NCI-H1417 (cell line): ENCODE results near the gene LINGO1.

Source experiments
- DNase-seq, 3 experiments: peaks; one replicate each; lab custom pipeline; 2025; lab: John Stamatoyannopoulos, UW

Gene LINGO1

GRCh38 chr15:77617476-77618230 is 15.1 kb downstream of the LINGO1 start:
- DNase-seq = peak in 1 of 3 experiments; percentile 49

DNA sequence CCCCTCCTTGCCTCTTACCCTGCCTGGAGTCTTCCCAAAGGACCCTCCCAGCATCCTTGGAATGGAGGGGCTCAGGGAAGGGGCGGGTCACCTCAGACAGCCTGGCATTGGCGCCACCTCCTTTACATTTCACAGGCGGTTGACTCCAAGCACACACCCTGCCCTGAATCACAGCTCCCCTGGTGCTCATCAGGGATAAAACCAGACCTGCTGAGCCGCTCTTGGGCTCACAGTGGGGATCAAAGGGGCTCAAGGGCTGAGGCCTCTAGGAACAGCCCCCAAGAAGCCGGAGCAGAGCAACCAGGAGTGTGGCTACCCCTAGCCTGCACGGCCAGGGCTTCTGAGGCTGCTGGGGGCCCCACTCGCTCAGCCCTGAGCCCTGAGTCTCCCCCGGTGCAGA is 16.6 kb downstream of the LINGO1 start:
- DNase-seq = no peak

- DNase-seq = no peak
These were observed 17.2 kb downstream of the LINGO1 start for GRCh38 chr15:77615472-77615871.

DNA sequence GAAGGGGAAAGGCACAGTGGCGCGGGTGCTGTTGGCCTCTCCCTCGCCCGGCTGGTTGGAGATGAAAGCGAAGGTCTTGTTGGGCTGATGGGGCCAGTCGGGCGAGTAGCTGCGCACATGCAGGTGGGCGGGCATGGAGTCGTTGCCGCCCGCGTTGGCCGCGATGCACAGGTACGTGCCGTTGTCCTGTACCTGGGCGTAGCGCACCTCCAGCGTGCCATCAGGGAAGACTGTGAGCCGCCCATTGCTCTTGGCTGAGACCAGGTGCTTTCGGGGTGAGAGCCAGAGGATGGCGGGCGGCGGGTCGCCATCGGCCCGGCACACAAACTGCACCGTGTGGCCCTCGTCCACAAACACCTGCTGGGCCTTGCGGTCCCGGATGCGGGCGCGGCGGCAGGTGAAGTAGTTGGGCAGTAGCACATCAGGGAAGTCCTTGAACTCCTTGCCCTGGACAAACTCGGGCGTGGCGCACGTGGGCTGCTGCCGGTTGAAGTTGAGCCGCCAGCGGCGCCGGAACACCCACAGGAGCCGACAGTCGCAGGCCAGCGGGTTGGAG is 18.4 kb downstream of the LINGO1 start:
- DNase-seq = no peak

DNA sequence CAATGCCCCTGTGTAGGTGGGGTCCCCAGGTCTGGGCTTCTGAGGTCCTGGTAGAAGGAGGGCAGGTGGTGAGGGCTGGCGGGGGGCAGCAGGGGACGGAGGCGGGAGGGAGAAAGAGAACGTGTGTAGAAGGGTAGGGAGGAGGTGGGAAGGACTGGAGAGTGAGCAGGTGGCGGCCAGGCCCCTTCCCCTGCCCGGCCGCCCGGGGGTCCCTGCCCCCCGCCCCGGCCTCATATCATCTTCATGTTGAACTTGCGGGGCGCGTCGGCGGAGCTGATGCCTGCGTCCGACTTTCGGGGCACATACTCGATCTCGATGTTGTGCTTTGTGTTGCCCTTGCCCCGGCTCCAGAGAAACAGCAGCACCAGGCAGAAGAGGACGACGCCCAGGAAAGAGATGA is 18.9 kb downstream of the LINGO1 start:
- DNase-seq = no peak

- no peak for DNase-seq
These were observed 19.6 kb downstream of the LINGO1 start for GRCh38 chr15:77612958-77613601.

- no peak for DNase-seq
These were observed 20.9 kb downstream of the LINGO1 start for GRCh38 chr15:77611767-77612166.

GRCh38 chr15:77610731-77611130 is 22.0 kb downstream of the LINGO1 start:
- DNase-seq = no peak

GRCh38 chr15:77609558-77609957 is 23.2 kb downstream of the LINGO1 start:
- DNase-seq = no peak

DNA sequence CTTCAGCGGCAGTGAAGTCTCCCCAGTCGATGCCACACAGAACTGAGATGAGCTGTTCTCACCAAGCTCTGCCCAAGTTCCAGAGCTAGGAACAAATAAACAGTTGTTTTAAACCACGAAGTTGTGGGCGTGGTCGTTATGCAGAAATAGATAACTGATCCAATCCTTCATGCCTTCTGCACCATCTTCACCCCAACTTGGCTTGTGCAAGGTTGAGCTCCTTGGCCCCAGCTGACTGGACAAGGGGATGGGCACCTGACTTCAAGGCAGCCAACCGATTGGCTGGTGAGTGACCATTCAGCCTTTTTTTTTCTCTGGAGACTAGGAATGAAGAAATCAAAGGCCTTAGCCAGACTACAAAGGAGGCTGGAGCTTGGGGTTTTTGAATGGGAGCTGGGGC is 23.9 kb downstream of the LINGO1 start:
- DNase-seq = no peak

GRCh38 chr15:77607894-77608261 is 24.8 kb downstream of the LINGO1 start:
- DNase-seq = no peak

DNA sequence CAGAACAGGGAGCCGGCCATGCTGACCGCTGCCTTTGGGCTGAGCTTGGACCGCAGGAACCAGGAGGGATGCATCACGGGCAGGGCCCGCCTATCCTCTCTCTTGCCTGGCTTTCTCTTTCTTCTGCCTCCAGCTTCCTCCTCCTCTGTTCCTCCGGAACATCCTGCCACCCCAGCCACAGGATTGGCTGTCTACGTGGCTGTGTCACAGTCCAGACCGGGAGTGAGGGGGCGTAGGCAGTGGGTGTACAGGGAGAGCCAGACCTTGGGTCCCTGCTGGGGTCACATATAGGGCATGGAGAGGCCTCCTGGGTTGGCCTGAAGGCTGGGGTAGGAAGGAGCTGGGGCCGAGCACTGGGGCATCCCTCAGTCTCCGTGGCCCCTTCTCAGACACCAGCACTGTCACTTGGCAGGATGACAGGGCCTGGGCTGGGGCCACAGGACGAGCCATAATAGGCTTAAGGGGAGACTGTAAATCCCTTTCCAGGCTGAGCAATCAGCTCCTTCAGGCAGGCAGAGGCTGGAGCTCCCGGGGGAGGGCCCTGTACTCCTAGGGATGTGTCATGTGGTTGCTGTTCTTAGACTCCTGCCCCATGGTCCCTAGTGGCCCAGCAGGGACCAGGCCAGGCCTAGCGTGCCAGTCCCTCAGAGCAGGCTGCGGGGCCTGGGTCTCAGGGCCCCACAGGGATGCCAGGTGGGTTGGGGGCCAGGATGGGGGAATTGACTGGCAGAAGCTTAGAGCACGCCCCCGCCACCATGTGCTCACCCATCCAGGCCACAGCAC is 25.4 kb downstream of the LINGO1 start:
- no peak for DNase-seq

GRCh38 chr15:77606142-77607034 is 26.3 kb downstream of the LINGO1 start:
- peak in 1 of 3 experiments; percentile 24 for DNase-seq

- no peak for DNase-seq
These were observed 27.2 kb downstream of the LINGO1 start for GRCh38 chr15:77605547-77605946.

- no peak for DNase-seq
These were observed 27.7 kb downstream of the LINGO1 start for GRCh38 chr15:77604973-77605372.

DNA sequence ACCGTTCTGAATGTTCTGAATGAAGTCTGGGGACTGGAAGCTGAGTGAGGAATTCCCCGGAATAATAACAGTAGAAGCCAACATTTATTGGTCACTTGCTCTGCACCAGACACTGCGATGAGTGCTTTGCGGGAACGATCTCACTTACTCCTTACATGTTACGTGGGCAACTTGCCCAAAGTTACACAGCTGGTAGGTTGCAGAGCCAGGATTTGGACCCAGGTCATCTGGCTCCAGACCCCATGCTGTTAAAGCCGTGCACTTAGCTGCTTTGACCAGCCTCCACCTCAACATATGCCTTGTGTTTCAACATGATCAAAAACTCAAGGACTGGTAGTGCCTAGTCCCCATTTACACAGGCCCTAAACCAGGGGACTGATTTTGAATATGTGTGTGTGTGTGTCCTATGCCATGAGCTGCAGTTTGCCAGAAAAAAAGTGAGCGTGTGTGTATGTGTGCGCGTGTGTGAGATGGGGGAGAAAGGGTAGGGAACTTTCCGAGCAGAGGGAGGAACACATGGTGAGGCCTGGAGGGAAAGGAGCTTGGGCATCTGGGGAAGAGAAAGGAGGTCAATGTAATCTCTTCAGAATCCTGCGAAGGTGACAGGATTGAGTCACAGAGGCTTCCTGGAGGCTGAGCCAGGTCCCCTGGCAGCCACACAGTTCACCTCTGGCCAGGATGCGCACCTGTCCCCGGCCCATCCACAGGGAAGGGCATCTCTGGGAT is 28.9 kb downstream of the LINGO1 start:
- DNase-seq = peak in 2 of 3 experiments; percentile 59 to 64

- DNase-seq = no peak
These were observed 29.9 kb downstream of the LINGO1 start for GRCh38 chr15:77602800-77603199.

GRCh38 chr15:77599899-77600298 is 32.8 kb downstream of the LINGO1 start:
- peak in 1 of 3 experiments; percentile 37 for DNase-seq

- no peak for DNase-seq
These were observed 33.4 kb downstream of the LINGO1 start for GRCh38 chr15:77599357-77599756.

DNA sequence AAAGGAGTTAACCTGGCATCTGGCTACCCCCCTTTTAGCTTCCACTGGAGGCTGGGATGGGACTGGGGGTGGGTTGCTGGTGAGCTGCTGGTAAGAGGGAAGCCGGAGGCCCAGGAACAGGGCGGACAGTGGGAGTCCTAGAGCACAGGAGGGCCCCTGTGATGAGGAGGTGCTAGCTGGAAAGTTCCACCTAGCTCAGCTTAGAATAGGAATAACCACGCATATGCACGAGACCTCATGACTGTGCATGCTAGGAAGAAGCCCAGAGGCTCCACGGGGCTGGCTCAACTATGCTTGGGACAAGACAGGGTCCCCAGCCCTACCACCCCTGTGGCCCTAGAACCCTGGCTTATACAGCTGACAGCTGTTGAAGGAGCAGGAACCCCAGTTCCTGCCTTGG is 34.1 kb downstream of the LINGO1 start:
- DNase-seq = no peak
